Keratinocyte (primary cell): ENCODE results near the gene ARHGAP10. TPM values are rescaled to one million over a fixed set of nuclear protein-coding genes. Genes with fewer than 3 reads are reported as not detected.

Experiments
- DNase-seq: peaks from one replicate; pipeline ENCODE4 v3.0.0-alpha.2; 2011; ENCODE audit warnings: low read depth, missing footprints, low spot score
- FAIRE-seq: peaks from 2 replicates; lab custom pipeline; 2011; peaks lifted over from hg19 to GRCh38; lab: Jason Lieb, UNC
- H2AFZ ChIP-seq: 2 replicates; pipeline ENCODE4 v1.6.0; 2012; ENCODE audit warnings: low read length, control low read depth, inconsistent platforms; ENCODE audit not compliant: control insufficient read depth
- H3K27ac ChIP-seq: 2 replicates; pipeline ENCODE4 v1.5.1; 2011; ENCODE audit warnings: low read length; ENCODE audit not compliant: control insufficient read depth, insufficient read depth
- H3K27me3 ChIP-seq: 3 replicates; pipeline ENCODE4 v1.6.0; 2011; ENCODE audit warnings: low read length; ENCODE audit not compliant: control insufficient read depth, insufficient read depth; ENCODE audit errors: extremely low read depth
- H3K36me3 ChIP-seq, 2 experiments: 2 replicates in 1 of 2; 3 replicates in 1 of 2; pipeline ENCODE4 v1.5.1; 2011; ENCODE audit warnings: low read length in 2 of 2, mild to moderate bottlenecking in 1 of 2; ENCODE audit not compliant: control insufficient read depth in 2 of 2, insufficient read depth in 2 of 2; ENCODE audit errors: extremely low read depth in 1 of 2
- H3K4me1 ChIP-seq: 3 replicates; pipeline ENCODE4 v1.5.1; 2011; ENCODE audit warnings: low read length; ENCODE audit not compliant: control insufficient read depth, insufficient read depth; ENCODE audit errors: extremely low read depth
- H3K4me2 ChIP-seq: 3 replicates; pipeline ENCODE4 v1.6.0; 2011; ENCODE audit warnings: low read depth, low read length; ENCODE audit not compliant: control insufficient read depth, insufficient read depth; ENCODE audit errors: extremely low read depth
- H3K4me3 ChIP-seq, 3 experiments: fragments of 200-600 bp in 1 of 3; sonication (generic) in 1 of 3; 2 replicates in 2 of 3; 3 replicates in 1 of 3; pipeline ENCODE4 v1.5.1; 2011 to 2016; ENCODE audit warnings: low read length in 3 of 3, mild to moderate bottlenecking in 3 of 3, control low read depth in 2 of 3, inconsistent platforms in 1 of 3, low read depth in 1 of 3, mixed read lengths in 1 of 3, mixed run types in 1 of 3, moderate library complexity in 1 of 3; ENCODE audit not compliant: control insufficient read depth in 2 of 3, insufficient read depth in 2 of 3; ENCODE audit errors: extremely low read depth in 1 of 3
- H3K79me2 ChIP-seq: 2 replicates; pipeline ENCODE4 v1.6.0; 2012; ENCODE audit warnings: low read length; ENCODE audit not compliant: control insufficient read depth, insufficient read depth
- H3K9ac ChIP-seq: 3 replicates; pipeline ENCODE4 v1.6.0; 2011; ENCODE audit warnings: low read length; ENCODE audit not compliant: control insufficient read depth, insufficient read depth; ENCODE audit errors: extremely low read depth
- H3K9me1 ChIP-seq: 3 replicates; pipeline ENCODE4 v1.6.0; 2011; ENCODE audit warnings: low read length; ENCODE audit not compliant: control insufficient read depth, insufficient read depth; ENCODE audit errors: extremely low read depth
- H3K9me3 ChIP-seq: 2 replicates; pipeline ENCODE4 v1.5.1; 2012; ENCODE audit warnings: low read depth, low read length; ENCODE audit not compliant: control insufficient read depth
- H4K20me1 ChIP-seq: 3 replicates; pipeline ENCODE4 v1.6.0; 2011; ENCODE audit warnings: low read length; ENCODE audit not compliant: control insufficient read depth, insufficient read depth; ENCODE audit errors: extremely low read depth
- EZH2 ChIP-seq: IDR thresholded peaks from one replicate; pipeline ENCODE4 v1.6.1; 2012; ENCODE audit warnings: inconsistent platforms, mild to moderate bottlenecking, low read length, moderate library complexity
- dilution Hi-C: fragments of 300-500 bp; cut with MboI; formaldehyde crosslinking; loops from one replicate; pipeline ENCODE4 v1.7.0; 2020; ENCODE audit warnings: low sequenced_read_pairs; ENCODE audit not compliant: extremely low pct_ligation_motif_present
- polyA plus RNA-seq, 5 experiments: library from polyadenylated mRNA; depleted of rRNA in 3 of 5; stranded (reverse) in 3 of 5; stranded (forward) in 1 of 5; unstranded in 1 of 5; fragments of >200 nt; gene quantifications; 1 replicate in 1 of 5; 2 replicates in 3 of 5; 3 replicates in 1 of 5; pipeline versions ENCODE4 v1.2.1 to v1.2.3, GENCODE V29; 2011 to 2012; ENCODE audit warnings: missing spikeins in 2 of 5, low read depth in 1 of 5, low replicate concordance in 1 of 5
- TF ChIP-seq, protein P1 (sequence below), 3 experiments: IDR thresholded peaks in 1 of 3; conservative IDR thresholded peaks in 1 of 3; optimal IDR thresholded peaks in 1 of 3; 2 replicates in 2 of 3; 3 replicates in 1 of 3; pipeline versions ENCODE3 to v1.5.1; 2011; ENCODE audit warnings: low read length in 3 of 3, mild to moderate bottlenecking in 3 of 3, moderate library complexity in 2 of 3, control low read depth in 1 of 3, inconsistent platforms in 1 of 3; ENCODE audit not compliant: insufficient read depth in 2 of 3; ENCODE audit errors: extremely low read depth in 1 of 3

Gene ARHGAP10
- polyA plus RNA-seq, 1 donor (not counting 4 experiments of a cell fraction or from before 2014, with no cell fraction given): 18.7 TPM

DNA sequence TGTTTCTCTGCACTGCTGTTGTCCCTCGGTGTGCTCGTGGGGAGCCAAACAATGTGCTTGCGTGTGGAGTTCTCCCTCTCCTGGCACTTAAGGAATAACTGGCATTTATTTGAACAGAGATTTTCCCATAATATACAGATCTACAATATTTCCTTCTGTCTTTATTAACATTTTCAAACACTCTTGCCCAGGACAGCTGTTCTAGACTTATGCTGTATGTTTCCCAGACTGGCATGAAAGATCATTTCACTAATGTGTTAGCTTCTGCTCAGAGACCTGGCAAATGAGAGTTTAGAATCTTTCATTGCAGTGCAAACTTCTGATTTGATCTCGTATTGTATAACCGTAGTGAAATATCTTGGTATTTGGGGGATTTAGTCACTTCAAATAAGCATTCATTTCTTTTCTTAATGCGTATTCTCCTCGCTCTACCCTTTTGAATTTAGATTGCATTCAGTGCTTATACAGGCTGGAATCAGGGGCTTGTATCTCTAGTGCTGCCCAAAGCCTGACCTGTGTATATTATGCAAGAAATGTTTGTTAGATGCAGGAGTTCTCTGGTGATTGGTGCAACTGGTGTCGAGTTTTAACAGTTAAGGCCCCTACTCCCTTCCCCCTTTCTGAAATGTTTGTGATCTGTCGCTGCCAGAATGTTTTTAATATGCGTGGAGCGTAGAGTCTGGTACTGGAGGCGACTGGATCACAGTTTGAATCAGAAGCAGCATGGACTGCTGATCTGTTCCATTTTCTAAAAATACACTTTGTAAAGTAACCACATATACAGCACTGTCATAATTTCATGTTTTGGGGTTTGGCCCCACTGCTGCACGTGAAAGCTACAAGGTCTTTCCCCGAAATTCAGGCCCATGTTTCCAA, 326.3 kb downstream of the ARHGAP10 start:
- Histone ChIP-seq H2AFZ (no peak overlapping the region), H3K9ac (no peak overlapping the region), H3K4me2 (no peak overlapping the region), H3K4me1 (peaks cover 37% of the 10 kb centered on the region), H3K27me3 (no peaks in the 10 kb centered on the region), H4K20me1 (no peaks in the 10 kb centered on the region), H3K79me2 (no peaks in the 10 kb centered on the region), H3K4me3 (no peak overlapping the region), H3K27ac (no peak overlapping the region), H3K9me1 (no peaks in the 10 kb centered on the region), H3K36me3 (peaks cover 0 to under 1% of the 10 kb centered on the region in 2 experiments), H3K9me3 (no peaks in the 10 kb centered on the region)
- FAIRE-seq (peak; percentile 20), DNase-seq (no peak)
- dilution Hi-C loops: no loop called here
- TF ChIP-seq, protein P1, sequence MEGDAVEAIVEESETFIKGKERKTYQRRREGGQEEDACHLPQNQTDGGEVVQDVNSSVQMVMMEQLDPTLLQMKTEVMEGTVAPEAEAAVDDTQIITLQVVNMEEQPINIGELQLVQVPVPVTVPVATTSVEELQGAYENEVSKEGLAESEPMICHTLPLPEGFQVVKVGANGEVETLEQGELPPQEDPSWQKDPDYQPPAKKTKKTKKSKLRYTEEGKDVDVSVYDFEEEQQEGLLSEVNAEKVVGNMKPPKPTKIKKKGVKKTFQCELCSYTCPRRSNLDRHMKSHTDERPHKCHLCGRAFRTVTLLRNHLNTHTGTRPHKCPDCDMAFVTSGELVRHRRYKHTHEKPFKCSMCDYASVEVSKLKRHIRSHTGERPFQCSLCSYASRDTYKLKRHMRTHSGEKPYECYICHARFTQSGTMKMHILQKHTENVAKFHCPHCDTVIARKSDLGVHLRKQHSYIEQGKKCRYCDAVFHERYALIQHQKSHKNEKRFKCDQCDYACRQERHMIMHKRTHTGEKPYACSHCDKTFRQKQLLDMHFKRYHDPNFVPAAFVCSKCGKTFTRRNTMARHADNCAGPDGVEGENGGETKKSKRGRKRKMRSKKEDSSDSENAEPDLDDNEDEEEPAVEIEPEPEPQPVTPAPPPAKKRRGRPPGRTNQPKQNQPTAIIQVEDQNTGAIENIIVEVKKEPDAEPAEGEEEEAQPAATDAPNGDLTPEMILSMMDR (optimal IDR thresholded peaks at IDR 0.05 in 1 of 3, IDR thresholded peaks at IDR 0.05 in 1 of 3, conservative IDR thresholded peaks at IDR 0.05 in 1 of 3; ENCODE audit: extremely low read depth in 1 of 3, insufficient read depth in 2 of 3, low read length in 3 of 3): no peak
- TF ChIP-seq EZH2: no peak

GRCh38 chr4:148059617-148060180, 327.8 kb downstream of the ARHGAP10 start:
- H3K27me3 ChIP-seq: no peaks in the 10 kb centered on the region
- DNase-seq (no peak), FAIRE-seq (peak; percentile 72)
- no peak overlapping the region for H2AFZ ChIP-seq
- no peaks in the 10 kb centered on the region for H3K9me3 ChIP-seq
- dilution Hi-C loops: no loop called here
- H3K27ac ChIP-seq: peak overlapping the region; percentile 57
- peak overlapping the region in 2 of 3 experiments; percentile 9 to 41 for H3K4me3 ChIP-seq
- H3K79me2 ChIP-seq: no peaks in the 10 kb centered on the region
- peaks cover 37% of the 10 kb centered on the region for H3K4me1 ChIP-seq
- H3K4me2 ChIP-seq: peak overlapping the region; percentile 74
- no peaks in the 10 kb centered on the region for H3K9me1 ChIP-seq
- no peaks in the 10 kb centered on the region for H4K20me1 ChIP-seq
- TF ChIP-seq, protein P1 (optimal IDR thresholded peaks at IDR 0.05 in 1 of 3, IDR thresholded peaks at IDR 0.05 in 1 of 3, conservative IDR thresholded peaks at IDR 0.05 in 1 of 3; ENCODE audit: extremely low read depth in 1 of 3, insufficient read depth in 2 of 3, low read length in 3 of 3): no peak
- no peak for TF ChIP-seq EZH2
- peaks cover 0 to 4% of the 10 kb centered on the region in 2 experiments for H3K36me3 ChIP-seq
- H3K9ac ChIP-seq: peak overlapping the region; percentile 34
